ENCODE measurements around the gene UPP1. TPM values are rescaled to one million over a fixed set of nuclear protein-coding genes. Genes with fewer than 3 reads are reported as not detected.

UPP1 gene
- total RNA-seq, 5 donors from 2014 or later (not counting 1 experiment from before 2014, with no cell fraction given) = 77.7 to 227 (median 177) TPM

GRCh38 chr7:48059706-48060105 is 29.4 kb upstream of the UPP1 start:
- peaks cover 5 to 30% (median 8%) of the 10 kb centered on the region in 3 donors for H3K9me3 Mint-ChIP-seq
- peaks cover 17% of the 10 kb centered on the region for H3K36me3 Mint-ChIP-seq
- H3K4me1 Mint-ChIP-seq = peaks cover 0 to 7% (median 0%) of the 10 kb centered on the region in 3 donors
- Histone ChIP-seq H3K4me3 (ENCODE audit: control insufficient read depth in 1 of 2, extremely low read depth in 1 of 2, low read length in 1 of 2) (no peak overlapping the region), H3K27ac (ENCODE audit: low read length) (no peak overlapping the region), H3K4me1 (ENCODE audit: control insufficient read depth in 1 of 2, extremely low read depth in 1 of 2, insufficient read depth in 2 of 2, low read length in 2 of 2) (no peaks in the 10 kb centered on the region), H3K9me3 (no peaks in the 10 kb centered on the region), H3K27me3 (replicated peaks in 1 of 2; ENCODE audit: control insufficient read depth in 2 of 2, extremely low read depth in 1 of 2, insufficient read depth in 2 of 2, low read length in 1 of 2) (no peaks in the 10 kb centered on the region), H3K36me3 (ENCODE audit: control insufficient read depth in 2 of 2, extremely low read depth in 1 of 2, insufficient read depth in 1 of 2, low read length in 1 of 2) (no peaks in the 10 kb centered on the region)
- ATAC-seq (replicated peaks in 1 of 4) (no peak), DNase-seq (no peak)
- ChIA-PET CTCF (interaction anchor here in 1 of 2 donors (0.9 kb wide), 1 partner anchor 45 kb away, joined by 3 read pairs; no protein-coding TSS in a partner anchor), POLR2A (interaction anchor here (0.6 kb wide), 2 partner anchors 58 to 1841 kb away, joined by 3 read pairs; no protein-coding TSS in a partner anchor)
- 90% methylated on average over 3 of the region's 5 CpGs for WGBS (ENCODE audit: insufficient coverage)
- no peak overlapping the region for H3K27ac Mint-ChIP-seq
- no peak overlapping the region for H3K4me3 Mint-ChIP-seq
- H3K27me3 Mint-ChIP-seq = peaks cover 0 to 2% of the 10 kb centered on the region in 2 donors

- POLR2A ChIA-PET = no interaction called here
- no peak for ATAC-seq (replicated peaks in 1 of 4)
Observed at GRCh38 chr7:48063985-48064384, 25.1 kb upstream of the UPP1 start.

GRCh38 chr7:48067475-48067874 is 21.6 kb upstream of the UPP1 start:
- H3K4me1 ChIP-seq (ENCODE audit: control insufficient read depth in 1 of 2, extremely low read depth in 1 of 2, insufficient read depth in 2 of 2, low read length in 2 of 2) = no peaks in the 10 kb centered on the region
- DNase-seq (no peak), ATAC-seq (replicated peaks in 1 of 4) (no peak)
- POLR2A ChIA-PET = interaction anchor here in 1 of 2 donors (0.6 kb wide), 1 partner anchor 103 kb away, joined by 3 read pairs; no protein-coding TSS in a partner anchor
- Mint-ChIP-seq H3K4me3 (no peak overlapping the region), H3K9me3 (peaks cover 4 to 18% (median 8%) of the 10 kb centered on the region in 3 donors), H3K27ac (no peak overlapping the region), H3K4me1 (no peaks in the 10 kb centered on the region), H3K36me3 (peaks cover 22% of the 10 kb centered on the region), H3K27me3 (no peaks in the 10 kb centered on the region)
- no peaks in the 10 kb centered on the region for H3K9me3 ChIP-seq
- CTCF ChIA-PET = interaction anchor here (0.5 to 0.6 kb wide), 2 partner anchors 52 to 67 kb away, joined by 3 to 4 read pairs; no protein-coding TSS in a partner anchor
- no peak overlapping the region for H3K27ac ChIP-seq (ENCODE audit: low read length)
- H3K27me3 ChIP-seq (replicated peaks in 1 of 2; ENCODE audit: control insufficient read depth in 2 of 2, extremely low read depth in 1 of 2, insufficient read depth in 2 of 2, low read length in 1 of 2) = no peaks in the 10 kb centered on the region
- H3K36me3 ChIP-seq (ENCODE audit: control insufficient read depth in 2 of 2, extremely low read depth in 1 of 2, insufficient read depth in 1 of 2, low read length in 1 of 2) = no peaks in the 10 kb centered on the region
- WGBS (ENCODE audit: insufficient coverage) = no CpG with 5 or more reads among the region's 2 CpGs
- no peak overlapping the region for H3K4me3 ChIP-seq (ENCODE audit: control insufficient read depth in 1 of 2, extremely low read depth in 1 of 2, low read length in 1 of 2)

More at GRCh38 chr7:48063985-48064384, 25.1 kb upstream of the UPP1 start:
- no peak overlapping the region for H3K4me3 Mint-ChIP-seq
- Histone ChIP-seq H3K27me3 (replicated peaks in 1 of 2; ENCODE audit: control insufficient read depth in 2 of 2, extremely low read depth in 1 of 2, insufficient read depth in 2 of 2, low read length in 1 of 2) (no peaks in the 10 kb centered on the region), H3K9me3 (no peaks in the 10 kb centered on the region), H3K27ac (ENCODE audit: low read length) (no peak overlapping the region), H3K36me3 (ENCODE audit: control insufficient read depth in 2 of 2, extremely low read depth in 1 of 2, insufficient read depth in 1 of 2, low read length in 1 of 2) (no peaks in the 10 kb centered on the region), H3K4me3 (ENCODE audit: control insufficient read depth in 1 of 2, extremely low read depth in 1 of 2, low read length in 1 of 2) (no peak overlapping the region), H3K4me1 (ENCODE audit: control insufficient read depth in 1 of 2, extremely low read depth in 1 of 2, insufficient read depth in 2 of 2, low read length in 2 of 2) (no peaks in the 10 kb centered on the region)
- peaks cover 0 to 2% (median 0%) of the 10 kb centered on the region in 3 donors for H3K4me1 Mint-ChIP-seq
- no peaks in the 10 kb centered on the region for H3K27me3 Mint-ChIP-seq
- CTCF ChIA-PET = interaction anchor here in 1 of 2 donors (0.6 kb wide), 1 partner anchor 60 kb away, joined by 3 read pairs; no protein-coding TSS in a partner anchor
- peaks cover 23% of the 10 kb centered on the region for H3K36me3 Mint-ChIP-seq
- DNase-seq = no peak
- no peak overlapping the region for H3K27ac Mint-ChIP-seq
- peaks cover 4 to 14% (median 5%) of the 10 kb centered on the region in 3 donors for H3K9me3 Mint-ChIP-seq
- 40% methylated on average over 1 of the region's 1 CpG for WGBS (ENCODE audit: insufficient coverage)

GRCh38 chr7:48074204-48074654 is 14.8 kb upstream of the UPP1 start:
- H3K27ac ChIP-seq (ENCODE audit: low read length) = no peak overlapping the region
- H3K9me3 ChIP-seq = no peaks in the 10 kb centered on the region
- no peak for DNase-seq
- H3K27me3 Mint-ChIP-seq = no peaks in the 10 kb centered on the region
- no peaks in the 10 kb centered on the region for H3K36me3 ChIP-seq (ENCODE audit: control insufficient read depth in 2 of 2, extremely low read depth in 1 of 2, insufficient read depth in 1 of 2, low read length in 1 of 2)
- H3K4me1 Mint-ChIP-seq = peaks cover 0 to 5% (median 3%) of the 10 kb centered on the region in 3 donors
- no peak for ATAC-seq (replicated peaks in 1 of 4)
- H3K27me3 ChIP-seq (replicated peaks in 1 of 2; ENCODE audit: control insufficient read depth in 2 of 2, extremely low read depth in 1 of 2, insufficient read depth in 2 of 2, low read length in 1 of 2) = no peaks in the 10 kb centered on the region
- no peak overlapping the region for H3K27ac Mint-ChIP-seq
- CTCF ChIA-PET = no interaction called here
- peaks cover 4% of the 10 kb centered on the region for H3K36me3 Mint-ChIP-seq
- H3K9me3 Mint-ChIP-seq = peaks cover 0 to 4% (median 3%) of the 10 kb centered on the region in 3 donors
- no peak overlapping the region for H3K4me3 Mint-ChIP-seq
- no peak overlapping the region for H3K4me3 ChIP-seq (ENCODE audit: control insufficient read depth in 1 of 2, extremely low read depth in 1 of 2, low read length in 1 of 2)
- H3K4me1 ChIP-seq (ENCODE audit: control insufficient read depth in 1 of 2, extremely low read depth in 1 of 2, insufficient read depth in 2 of 2, low read length in 2 of 2) = no peaks in the 10 kb centered on the region
- POLR2A ChIA-PET = no interaction called here

GRCh38 chr7:48077423-48077822 is 11.6 kb upstream of the UPP1 start:
- Mint-ChIP-seq H3K4me3 (no peak overlapping the region), H3K4me1 (peaks cover 2 to 7% (median 5%) of the 10 kb centered on the region in 3 donors), H3K36me3 (no peaks in the 10 kb centered on the region), H3K27me3 (no peaks in the 10 kb centered on the region), H3K9me3 (no peaks in the 10 kb centered on the region), H3K27ac (no peak overlapping the region)
- Histone ChIP-seq H3K4me1 (ENCODE audit: control insufficient read depth in 1 of 2, extremely low read depth in 1 of 2, insufficient read depth in 2 of 2, low read length in 2 of 2) (no peaks in the 10 kb centered on the region), H3K9me3 (no peaks in the 10 kb centered on the region), H3K36me3 (ENCODE audit: control insufficient read depth in 2 of 2, extremely low read depth in 1 of 2, insufficient read depth in 1 of 2, low read length in 1 of 2) (no peaks in the 10 kb centered on the region), H3K4me3 (ENCODE audit: control insufficient read depth in 1 of 2, extremely low read depth in 1 of 2, low read length in 1 of 2) (no peak overlapping the region), H3K27ac (ENCODE audit: low read length) (no peak overlapping the region), H3K27me3 (replicated peaks in 1 of 2; ENCODE audit: control insufficient read depth in 2 of 2, extremely low read depth in 1 of 2, insufficient read depth in 2 of 2, low read length in 1 of 2) (no peaks in the 10 kb centered on the region)
- DNase-seq = no peak
- POLR2A ChIA-PET = interaction anchor here in 1 of 2 donors (0.6 kb wide), 1 partner anchor 627 kb away, joined by 3 read pairs; no protein-coding TSS in a partner anchor
- ATAC-seq (replicated peaks in 1 of 4) = no peak
- 100% methylated on average over 1 of the region's 1 CpG for WGBS (ENCODE audit: insufficient coverage)
- CTCF ChIA-PET = interaction anchor here in 1 of 2 donors (1.0 kb wide), 1 partner anchor 66 kb away, joined by 3 read pairs; no protein-coding TSS in a partner anchor

- Histone ChIP-seq H3K27me3 (replicated peaks in 1 of 2; ENCODE audit: control insufficient read depth in 2 of 2, extremely low read depth in 1 of 2, insufficient read depth in 2 of 2, low read length in 1 of 2) (no peaks in the 10 kb centered on the region), H3K4me1 (ENCODE audit: control insufficient read depth in 1 of 2, extremely low read depth in 1 of 2, insufficient read depth in 2 of 2, low read length in 2 of 2) (peaks cover 4 to 6% of the 10 kb centered on the region in 2 experiments), H3K27ac (ENCODE audit: low read length) (no peak overlapping the region), H3K4me3 (ENCODE audit: control insufficient read depth in 1 of 2, extremely low read depth in 1 of 2, low read length in 1 of 2) (no peak overlapping the region), H3K36me3 (ENCODE audit: control insufficient read depth in 2 of 2, extremely low read depth in 1 of 2, insufficient read depth in 1 of 2, low read length in 1 of 2) (no peaks in the 10 kb centered on the region), H3K9me3 (no peaks in the 10 kb centered on the region)
- H3K36me3 Mint-ChIP-seq = no peaks in the 10 kb centered on the region
- WGBS (ENCODE audit: insufficient coverage) = no CpG with 5 or more reads among the region's 2 CpGs
- H3K4me3 Mint-ChIP-seq = no peak overlapping the region
- no peaks in the 10 kb centered on the region for H3K9me3 Mint-ChIP-seq
- CTCF ChIA-PET = interaction anchor here in 1 of 2 donors (1.0 kb wide), 1 partner anchor 67 kb away, joined by 3 read pairs; no protein-coding TSS in a partner anchor
- no peak for DNase-seq
- H3K27ac Mint-ChIP-seq = no peak overlapping the region
- no peak for ATAC-seq (replicated peaks in 1 of 4)
- H3K27me3 Mint-ChIP-seq = no peaks in the 10 kb centered on the region
- POLR2A ChIA-PET = no interaction called here
- H3K4me1 Mint-ChIP-seq = peaks cover 12 to 17% (median 14%) of the 10 kb centered on the region in 3 donors
Observed at GRCh38 chr7:48078470-48078869, 10.6 kb upstream of the UPP1 start.
